ENCODE results near the gene RTN3. TPM values are rescaled to one million over a fixed set of nuclear protein-coding genes. Genes with fewer than 3 reads are reported as not detected.

Gene RTN3
- total RNA-seq, 1 experiment from 2014 or later = 173 TPM

DNA sequence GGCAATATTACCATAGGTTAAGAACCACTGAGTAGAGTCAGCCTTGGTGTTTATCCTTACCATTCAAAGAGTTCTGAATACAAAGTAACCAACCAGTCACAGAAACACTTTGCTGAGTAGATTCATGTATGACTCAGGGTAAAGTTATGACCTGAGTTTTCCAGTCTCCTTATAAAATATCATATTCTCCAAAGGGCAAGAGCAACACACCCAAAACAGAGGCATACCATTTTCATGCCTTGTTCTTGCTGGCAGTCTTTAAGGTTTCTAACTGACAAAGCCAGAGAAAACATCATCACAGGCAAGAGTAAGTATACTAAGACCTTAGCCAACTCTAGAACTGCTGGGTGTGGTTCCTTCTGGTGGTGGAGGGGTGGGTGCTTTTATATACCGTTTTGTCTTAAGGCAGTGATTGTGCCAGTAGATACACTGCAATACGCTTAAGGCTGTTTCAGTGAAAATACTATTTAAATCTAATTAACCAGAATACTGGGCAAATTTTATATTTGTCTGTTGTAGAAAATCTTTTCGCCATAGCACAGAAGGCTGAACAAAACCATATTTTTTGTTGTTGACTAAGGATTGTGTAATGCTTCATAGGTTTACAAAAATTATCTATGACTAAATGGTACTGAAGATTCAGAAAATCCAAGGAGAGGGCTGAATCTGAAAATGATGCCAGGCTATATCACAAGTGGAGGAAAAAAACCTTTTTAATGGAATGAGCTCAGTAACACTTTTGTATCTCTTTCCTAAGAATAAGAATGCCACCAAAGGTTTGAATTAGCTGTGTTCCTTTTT, 13.1 kb upstream of the RTN3 start:
- Histone ChIP-seq H3K23me2 (ENCODE audit: insufficient read length, low read depth, low read length, poor library complexity, severe bottlenecking) (peaks cover 7% of the 10 kb centered on the region), H3K4ac (ENCODE audit: low read depth, low read length) (no peak overlapping the region), H3T11ph (ENCODE audit: low read length) (no peak overlapping the region), H4K91ac (ENCODE audit: insufficient read length, low read depth, low read length) (no peak overlapping the region), H2BK120ac (ENCODE audit: low read depth, low read length, poor library complexity, severe bottlenecking) (no peak overlapping the region), H3K79me2 (ENCODE audit: insufficient read depth, low read length) (peaks cover 6% of the 10 kb centered on the region; the same call in 1 of the 2 replicates), H2BK12ac (ENCODE audit: insufficient read length, low read depth, low read length) (no peak overlapping the region), H3K9me3 (ENCODE audit: control insufficient read depth, low read depth, low read length) (no peaks in the 10 kb centered on the region), H3K79me1 (ENCODE audit: insufficient read depth, low read depth, low read length, poor library complexity, severe bottlenecking) (peaks cover 10% of the 10 kb centered on the region), H3K27ac (ENCODE audit: insufficient read length, low read depth, low read length) (no peak overlapping the region), H2AK5ac (ENCODE audit: insufficient read length, low read length) (no peak overlapping the region), H4K8ac (replicated peaks; ENCODE audit: insufficient read length, low read depth, low read length) (no peak overlapping the region), H4K20me1 (ENCODE audit: control insufficient read depth, insufficient read depth, insufficient read length) (no peaks in the 10 kb centered on the region), H3K14ac (ENCODE audit: insufficient read depth, low read length) (no peak overlapping the region), H2BK15ac (ENCODE audit: low read depth, low read length) (no peak overlapping the region), H2AFZ (ENCODE audit: low read length) (no peak overlapping the region), H3K4me1 (ENCODE audit: insufficient read depth, low read length) (no peaks in the 10 kb centered on the region; the same call in 1 of the 2 replicates), H3K56ac (ENCODE audit: insufficient read length, low read depth, low read length) (no peak overlapping the region), H3K18ac (ENCODE audit: insufficient read length, low read depth, low read length) (no peak overlapping the region), H2BK5ac (ENCODE audit: insufficient read length, low read length) (no peak overlapping the region), H2BK20ac (ENCODE audit: low read depth, low read length, poor library complexity, severe bottlenecking) (no peak overlapping the region), H4K5ac (ENCODE audit: insufficient read length, low read depth, low read length) (no peak overlapping the region), H3K4me2 (ENCODE audit: insufficient read depth, insufficient read length, low read length) (no peak overlapping the region), H3K9ac (ENCODE audit: extremely low read depth, insufficient read length, low read length) (peak overlapping the region; percentile 23), H3K27me3 (ENCODE audit: insufficient read depth, low read length) (no peaks in the 10 kb centered on the region), H3K23ac (ENCODE audit: insufficient read length, low read depth, low read length) (no peak overlapping the region)
- WGBS (ENCODE audit: extremely low coverage, insufficient read length, low lambda C conversion rate) = no CpG with 5 or more reads among the region's 3 CpGs
- peaks cover 9% of the 10 kb centered on the region for H3K27me3 Mint-ChIP-seq (ENCODE audit: low read depth)
- H3K4me1 Mint-ChIP-seq = peaks cover 23 to 26% of the 10 kb centered on the region in 2 experiments
- DNase-seq = no peak
- peaks cover 0 to 14% (median 3%) of the 10 kb centered on the region in 3 experiments; a peak in 5 of 7 replicates for H3K36me3 Mint-ChIP-seq (ENCODE audit: insufficient read depth in 1 of 3, low read depth in 3 of 3)
- no peak overlapping the region for H3K4me3 Mint-ChIP-seq
- peak overlapping the region in 1 of 3 experiments; percentile 27; a peak in 1 of 7 replicates for H3K27ac Mint-ChIP-seq
- peaks cover 4 to 9% of the 10 kb centered on the region in 2 experiments; a peak in 3 of 5 replicates for H3K9me3 Mint-ChIP-seq
- TF ChIP-seq, protein P1, sequence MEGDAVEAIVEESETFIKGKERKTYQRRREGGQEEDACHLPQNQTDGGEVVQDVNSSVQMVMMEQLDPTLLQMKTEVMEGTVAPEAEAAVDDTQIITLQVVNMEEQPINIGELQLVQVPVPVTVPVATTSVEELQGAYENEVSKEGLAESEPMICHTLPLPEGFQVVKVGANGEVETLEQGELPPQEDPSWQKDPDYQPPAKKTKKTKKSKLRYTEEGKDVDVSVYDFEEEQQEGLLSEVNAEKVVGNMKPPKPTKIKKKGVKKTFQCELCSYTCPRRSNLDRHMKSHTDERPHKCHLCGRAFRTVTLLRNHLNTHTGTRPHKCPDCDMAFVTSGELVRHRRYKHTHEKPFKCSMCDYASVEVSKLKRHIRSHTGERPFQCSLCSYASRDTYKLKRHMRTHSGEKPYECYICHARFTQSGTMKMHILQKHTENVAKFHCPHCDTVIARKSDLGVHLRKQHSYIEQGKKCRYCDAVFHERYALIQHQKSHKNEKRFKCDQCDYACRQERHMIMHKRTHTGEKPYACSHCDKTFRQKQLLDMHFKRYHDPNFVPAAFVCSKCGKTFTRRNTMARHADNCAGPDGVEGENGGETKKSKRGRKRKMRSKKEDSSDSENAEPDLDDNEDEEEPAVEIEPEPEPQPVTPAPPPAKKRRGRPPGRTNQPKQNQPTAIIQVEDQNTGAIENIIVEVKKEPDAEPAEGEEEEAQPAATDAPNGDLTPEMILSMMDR (conservative IDR thresholded peaks at IDR 0.05) = no peak
